ENCODE measurements around the gene CPZ. TPM values are rescaled to one million over a fixed set of nuclear protein-coding genes. Genes with fewer than 3 reads are reported as not detected.
A peak's percentile ranks its signal among the peaks of the same experiment; 100 is the strongest.

Gene CPZ
- total and polyA plus RNA-seq, 4 donors = 0.13 to 10.0 (median 2.3) TPM

GRCh38 chr4:8640816-8641215 lies 48.3 kb downstream of the CPZ start:
- Histone ChIP-seq H3K36me3 (ENCODE audit: control insufficient read depth in 1 of 2, insufficient read depth in 2 of 2, low read length in 1 of 2) (no peaks in the 10 kb centered on the region), H3K9me3 (ENCODE audit: control insufficient read depth, low read length) (no peaks in the 10 kb centered on the region), H3K4me3 (ENCODE audit: low read length in 2 of 2) (no peak overlapping the region), H3K27ac (ENCODE audit: low read depth in 1 of 2, low read length in 2 of 2) (no peak overlapping the region), H3K27me3 (ENCODE audit: control insufficient read depth in 1 of 2, insufficient read depth in 2 of 2, low read length in 1 of 2) (no peaks in the 10 kb centered on the region), H3K4me1 (ENCODE audit: control insufficient read depth in 1 of 2, insufficient read depth in 2 of 2, low read length in 2 of 2) (no peaks in the 10 kb centered on the region)
- WGBS, 2 donors = 87 to 89% methylated on average over 11 of the region's 11 CpGs
- intact Hi-C loops (cut with DNase I) = no loop called here
- DNase-seq = peak in 1 of 2 donors; percentile 36
- ATAC-seq (ENCODE audit: low FRiP score) = no peak

GRCh38 chr4:8641256-8641655 lies 48.7 kb downstream of the CPZ start:
- DNase-seq (peak in 1 of 2 donors; percentile 62), ATAC-seq (ENCODE audit: low FRiP score) (no peak)
- Histone ChIP-seq H3K9me3 (ENCODE audit: control insufficient read depth, low read length) (no peaks in the 10 kb centered on the region), H3K36me3 (ENCODE audit: control insufficient read depth in 1 of 2, insufficient read depth in 2 of 2, low read length in 1 of 2) (no peaks in the 10 kb centered on the region), H3K4me1 (ENCODE audit: control insufficient read depth in 1 of 2, insufficient read depth in 2 of 2, low read length in 2 of 2) (no peaks in the 10 kb centered on the region), H3K4me3 (ENCODE audit: low read length in 2 of 2) (no peak overlapping the region), H3K27me3 (ENCODE audit: control insufficient read depth in 1 of 2, insufficient read depth in 2 of 2, low read length in 1 of 2) (no peaks in the 10 kb centered on the region), H3K27ac (ENCODE audit: low read depth in 1 of 2, low read length in 2 of 2) (no peak overlapping the region)
- intact Hi-C loops (cut with DNase I) = no loop called here
- WGBS, 2 donors = 89 to 90% methylated on average over 15 of the region's 15 CpGs

DNA sequence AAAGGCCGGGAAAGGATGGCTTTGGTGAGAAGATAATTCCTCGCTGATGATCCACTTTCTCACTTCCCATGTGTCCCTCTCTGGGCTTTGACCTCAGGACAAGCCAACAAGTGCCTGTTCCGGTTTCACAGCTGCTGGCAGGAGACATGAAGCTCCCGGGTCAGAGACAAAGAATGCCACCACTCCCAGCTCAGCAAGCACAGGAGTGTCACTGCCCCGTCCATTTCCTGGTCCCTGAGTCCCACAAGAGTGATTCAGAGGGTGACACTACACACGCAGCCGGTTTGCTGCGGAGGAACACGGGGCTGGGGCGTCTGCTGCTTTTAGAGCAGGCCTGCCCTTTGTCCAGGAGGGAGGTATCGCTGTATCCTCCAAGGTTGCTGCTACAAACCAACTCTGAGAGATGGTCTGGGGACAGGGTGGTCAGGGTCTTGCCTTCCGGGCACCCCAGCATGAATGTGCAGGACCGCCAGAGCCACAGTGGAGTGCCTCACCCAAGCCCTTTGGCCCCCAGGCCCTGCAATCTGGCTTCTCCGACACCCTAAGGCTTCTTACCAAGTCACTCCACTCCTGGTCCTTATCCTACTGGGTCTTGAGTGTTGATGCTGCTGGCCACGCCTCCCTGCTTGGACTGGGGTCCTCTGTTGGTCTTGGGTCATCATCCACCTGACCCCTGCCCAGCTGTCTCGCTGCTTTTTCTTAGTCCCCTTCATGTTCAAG lies 49.5 kb downstream of the CPZ start:
- intact Hi-C loops (cut with DNase I) = no loop called here
- H3K9me3 ChIP-seq (ENCODE audit: control insufficient read depth, low read length) = no peaks in the 10 kb centered on the region
- no peak overlapping the region for H3K4me3 ChIP-seq (ENCODE audit: low read length in 2 of 2)
- H3K27me3 ChIP-seq (ENCODE audit: control insufficient read depth in 1 of 2, insufficient read depth in 2 of 2, low read length in 1 of 2) = no peaks in the 10 kb centered on the region
- H3K27ac ChIP-seq (ENCODE audit: low read depth in 1 of 2, low read length in 2 of 2) = no peak overlapping the region
- H3K4me1 ChIP-seq (ENCODE audit: control insufficient read depth in 1 of 2, insufficient read depth in 2 of 2, low read length in 2 of 2) = no peaks in the 10 kb centered on the region
- DNase-seq = peak in 1 of 2 donors; percentile 65
- ATAC-seq (ENCODE audit: low FRiP score) = no peak
- no peaks in the 10 kb centered on the region for H3K36me3 ChIP-seq (ENCODE audit: control insufficient read depth in 1 of 2, insufficient read depth in 2 of 2, low read length in 1 of 2)
- 83 to 84% methylated on average over 16 of the region's 16 CpGs for WGBS, 2 donors

- Histone ChIP-seq H3K4me1 (ENCODE audit: control insufficient read depth in 1 of 2, insufficient read depth in 2 of 2, low read length in 2 of 2) (no peaks in the 10 kb centered on the region), H3K36me3 (ENCODE audit: control insufficient read depth in 1 of 2, insufficient read depth in 2 of 2, low read length in 1 of 2) (no peaks in the 10 kb centered on the region), H3K27ac (ENCODE audit: low read depth in 1 of 2, low read length in 2 of 2) (no peak overlapping the region), H3K4me3 (ENCODE audit: low read length in 2 of 2) (no peak overlapping the region), H3K27me3 (ENCODE audit: control insufficient read depth in 1 of 2, insufficient read depth in 2 of 2, low read length in 1 of 2) (no peaks in the 10 kb centered on the region), H3K9me3 (ENCODE audit: control insufficient read depth, low read length) (no peaks in the 10 kb centered on the region)
- no peak for ATAC-seq (ENCODE audit: low FRiP score)
- intact Hi-C loops (cut with DNase I) = no loop called here
- peak in 1 of 2 donors; percentile 20 for DNase-seq
- WGBS, 2 donors = 71 to 72% methylated on average over 12 of the region's 12 CpGs
These were observed 50.2 kb downstream of the CPZ start for GRCh38 chr4:8642651-8643321.

GRCh38 chr4:8643441-8643840 lies 50.9 kb downstream of the CPZ start:
- DNase-seq (no peak), ATAC-seq (ENCODE audit: low FRiP score) (no peak)
- intact Hi-C loops (cut with DNase I) = no loop called here
- H3K27me3 ChIP-seq (ENCODE audit: control insufficient read depth in 1 of 2, insufficient read depth in 2 of 2, low read length in 1 of 2) = no peaks in the 10 kb centered on the region
- no peak overlapping the region for H3K4me3 ChIP-seq (ENCODE audit: low read length in 2 of 2)
- no peaks in the 10 kb centered on the region for H3K36me3 ChIP-seq (ENCODE audit: control insufficient read depth in 1 of 2, insufficient read depth in 2 of 2, low read length in 1 of 2)
- no peaks in the 10 kb centered on the region for H3K9me3 ChIP-seq (ENCODE audit: control insufficient read depth, low read length)
- no peak overlapping the region for H3K27ac ChIP-seq (ENCODE audit: low read depth in 1 of 2, low read length in 2 of 2)
- no peaks in the 10 kb centered on the region for H3K4me1 ChIP-seq (ENCODE audit: control insufficient read depth in 1 of 2, insufficient read depth in 2 of 2, low read length in 2 of 2)
- WGBS, 2 donors = 74 to 81% methylated on average over 6 of the region's 6 CpGs

- Histone ChIP-seq H3K4me3 (ENCODE audit: low read length in 2 of 2) (no peak overlapping the region), H3K27ac (ENCODE audit: low read depth in 1 of 2, low read length in 2 of 2) (no peak overlapping the region), H3K4me1 (ENCODE audit: control insufficient read depth in 1 of 2, insufficient read depth in 2 of 2, low read length in 2 of 2) (no peaks in the 10 kb centered on the region), H3K27me3 (ENCODE audit: control insufficient read depth in 1 of 2, insufficient read depth in 2 of 2, low read length in 1 of 2) (no peaks in the 10 kb centered on the region), H3K9me3 (ENCODE audit: control insufficient read depth, low read length) (no peaks in the 10 kb centered on the region), H3K36me3 (ENCODE audit: control insufficient read depth in 1 of 2, insufficient read depth in 2 of 2, low read length in 1 of 2) (no peaks in the 10 kb centered on the region)
- intact Hi-C loops (cut with DNase I) = no loop called here
- DNase-seq = peak in 1 of 2 donors; percentile 71
- WGBS, 2 donors = 83 to 84% methylated on average over 21 to 22 of the region's 22 CpGs
- ATAC-seq (ENCODE audit: low FRiP score) = no peak
These were observed 51.4 kb downstream of the CPZ start for GRCh38 chr4:8643986-8644385.

DNA sequence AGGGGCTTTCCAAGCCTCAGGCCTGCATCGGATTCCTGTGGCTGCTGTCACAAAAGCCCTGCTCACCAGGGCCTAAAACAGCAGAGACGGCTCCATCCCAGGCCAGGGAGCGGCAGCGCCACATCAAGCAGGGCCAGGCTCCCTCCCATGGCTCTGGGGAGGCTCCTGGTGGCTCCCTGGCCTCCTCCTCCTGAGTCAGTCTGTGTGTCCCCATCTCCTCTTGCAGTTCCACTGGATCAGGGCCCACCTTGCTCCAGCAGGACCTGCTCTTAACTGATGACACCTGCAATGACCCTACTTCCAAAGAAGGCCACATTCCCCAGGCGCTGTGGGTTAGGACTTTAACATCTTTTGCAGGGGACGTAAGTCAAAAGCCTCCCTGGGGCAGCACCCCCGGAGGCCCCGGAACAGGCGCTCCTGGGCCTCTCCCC lies 51.9 kb downstream of the CPZ start:
- peak in 1 of 2 donors; percentile 51 for DNase-seq
- Histone ChIP-seq H3K36me3 (ENCODE audit: control insufficient read depth in 1 of 2, insufficient read depth in 2 of 2, low read length in 1 of 2) (no peaks in the 10 kb centered on the region), H3K9me3 (ENCODE audit: control insufficient read depth, low read length) (no peaks in the 10 kb centered on the region), H3K4me1 (ENCODE audit: control insufficient read depth in 1 of 2, insufficient read depth in 2 of 2, low read length in 2 of 2) (no peaks in the 10 kb centered on the region), H3K27me3 (ENCODE audit: control insufficient read depth in 1 of 2, insufficient read depth in 2 of 2, low read length in 1 of 2) (no peaks in the 10 kb centered on the region), H3K4me3 (ENCODE audit: low read length in 2 of 2) (no peak overlapping the region), H3K27ac (ENCODE audit: low read depth in 1 of 2, low read length in 2 of 2) (no peak overlapping the region)
- intact Hi-C loops (cut with DNase I) = no loop called here
- no peak for ATAC-seq (ENCODE audit: low FRiP score)
- 78 to 85% methylated on average over 9 of the region's 9 CpGs for WGBS, 2 donors

DNA sequence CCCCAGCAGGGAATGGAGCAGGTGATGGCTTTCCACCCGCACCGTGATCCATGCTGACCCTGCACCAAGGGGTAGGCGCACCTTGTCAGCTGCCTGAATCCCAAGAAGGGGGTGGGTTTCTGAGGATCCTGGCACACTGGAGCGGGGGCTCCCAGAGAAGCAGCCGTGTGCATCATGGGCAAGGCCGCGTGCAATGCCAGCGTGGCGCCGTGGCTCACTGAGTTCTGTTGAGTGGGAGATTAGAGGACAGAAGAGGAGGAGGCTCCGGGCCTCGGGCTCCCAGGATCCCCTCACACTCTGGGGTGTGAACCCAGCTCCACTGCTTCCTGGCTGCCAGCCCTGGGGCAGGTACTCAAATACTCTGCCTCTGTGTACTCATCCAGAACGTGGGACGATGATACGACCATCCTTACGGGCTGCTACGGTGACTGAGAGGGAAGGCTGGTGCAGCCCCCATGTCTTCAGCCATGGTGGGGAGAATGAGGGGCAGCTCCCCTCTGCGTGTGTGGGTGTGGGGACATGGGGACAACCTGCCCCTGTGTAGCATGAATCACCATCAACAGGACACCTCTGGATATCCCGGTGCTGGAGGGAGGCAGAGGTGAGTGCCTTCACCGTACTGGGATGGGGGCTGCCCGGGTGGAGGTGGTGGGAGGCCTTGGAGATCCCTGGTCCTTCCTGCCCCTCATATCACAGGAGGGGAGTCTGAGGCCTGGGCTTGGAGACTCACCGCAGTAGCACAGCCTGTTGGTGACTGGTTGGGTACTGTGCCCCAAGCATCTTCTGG lies 52.6 kb downstream of the CPZ start:
- Histone ChIP-seq H3K4me3 (ENCODE audit: low read length in 2 of 2) (no peak overlapping the region), H3K27ac (ENCODE audit: low read depth in 1 of 2, low read length in 2 of 2) (no peak overlapping the region), H3K9me3 (ENCODE audit: control insufficient read depth, low read length) (no peaks in the 10 kb centered on the region), H3K27me3 (ENCODE audit: control insufficient read depth in 1 of 2, insufficient read depth in 2 of 2, low read length in 1 of 2) (no peaks in the 10 kb centered on the region), H3K36me3 (ENCODE audit: control insufficient read depth in 1 of 2, insufficient read depth in 2 of 2, low read length in 1 of 2) (no peaks in the 10 kb centered on the region), H3K4me1 (ENCODE audit: control insufficient read depth in 1 of 2, insufficient read depth in 2 of 2, low read length in 2 of 2) (no peaks in the 10 kb centered on the region)
- intact Hi-C loops (cut with DNase I) = no loop called here
- 91 to 94% methylated on average over 22 of the region's 22 CpGs for WGBS, 2 donors
- ATAC-seq (ENCODE audit: low FRiP score) (no peak), DNase-seq (peak in 1 of 2 donors; percentile 69)

All from aorta (tissue), 5 donors.